Activated T-helper 1 cell treated with Interleukin-2 at 50 U/mL for 16 hours (primary cell): ENCODE results near the gene REM2.
A peak's percentile ranks its signal among the peaks of the same experiment; 100 is the strongest.
"Not testable (repeated sequence)": the region's sequence is repeated elsewhere in the genome, so short reads cannot be mapped to it uniquely, and the experiment has no call there.

ENCODE experiments used
- DNase-seq: peaks from one replicate; pipeline ENCODE4 v3.0.0-alpha.2; 2020; ENCODE audit warnings: low read depth

The REM2 gene

GRCh38 chr14:22897357-22897756, 14.3 kb downstream of the REM2 start:
- DNase-seq, result no peak

- no peak for DNase-seq
Observed at GRCh38 chr14:22898302-22899090, 15.5 kb downstream of the REM2 start.

- DNase-seq, result no peak
Observed at GRCh38 chr14:22900081-22900799, 17.2 kb downstream of the REM2 start.

- no peak for DNase-seq
Observed at GRCh38 chr14:22901799-22902198, 18.8 kb downstream of the REM2 start.

- no peak for DNase-seq
Observed at GRCh38 chr14:22903742-22904087, 20.7 kb downstream of the REM2 start.

- DNase-seq, result no peak
Observed at GRCh38 chr14:22905627-22906026, 22.6 kb downstream of the REM2 start.

- DNase-seq, result no peak
Observed at GRCh38 chr14:22906073-22906472, 23.1 kb downstream of the REM2 start.

- no peak for DNase-seq
Observed at GRCh38 chr14:22907429-22907828, 24.4 kb downstream of the REM2 start.

- no peak for DNase-seq
Observed at GRCh38 chr14:22908601-22909000, 25.6 kb downstream of the REM2 start.

- DNase-seq, result no peak
Observed at GRCh38 chr14:22910916-22911315, 27.9 kb downstream of the REM2 start.

GRCh38 chr14:22914836-22915235, 31.8 kb downstream of the REM2 start:
- not testable (repeated sequence) for DNase-seq

GRCh38 chr14:22915886-22916521, 33.0 kb downstream of the REM2 start:
- no peak for DNase-seq

GRCh38 chr14:22918804-22919600, 36.0 kb downstream of the REM2 start, which contains the start of gene RBM23:
Gene RBM23, minus strand, starts transcription at chr14:22919149.
- peak; percentile 98 for DNase-seq

- DNase-seq, result no peak
Observed at GRCh38 chr14:22919601-22919921, 36.5 kb downstream of the REM2 start.

GRCh38 chr14:22920697-22921096, 37.7 kb downstream of the REM2 start:
- no peak for DNase-seq

- no peak for DNase-seq
Observed at GRCh38 chr14:22922294-22922693, 39.3 kb downstream of the REM2 start.

GRCh38 chr14:22923746-22924145, 40.7 kb downstream of the REM2 start:
- DNase-seq, result no peak

- DNase-seq, result no peak
Observed at GRCh38 chr14:22925513-22925912, 42.5 kb downstream of the REM2 start.

- no peak for DNase-seq
Observed at GRCh38 chr14:22926316-22926715, 43.3 kb downstream of the REM2 start.

GRCh38 chr14:22928237-22929103, 45.4 kb downstream of the REM2 start:
- DNase-seq, result no peak
